IPS-11a (cell line): ENCODE data around the gene CFAP53.
"Not testable (repeated sequence)": the region's sequence is repeated elsewhere in the genome, so short reads cannot be mapped to it uniquely, and the experiment has no call there.

Source experiments
- H3K4me3 ChIP-seq: one replicate; pipeline ENCODE4 v1.5.1; 2013; ENCODE audit warnings: low read depth, low read length, control low read depth

The CFAP53 gene

DNA sequence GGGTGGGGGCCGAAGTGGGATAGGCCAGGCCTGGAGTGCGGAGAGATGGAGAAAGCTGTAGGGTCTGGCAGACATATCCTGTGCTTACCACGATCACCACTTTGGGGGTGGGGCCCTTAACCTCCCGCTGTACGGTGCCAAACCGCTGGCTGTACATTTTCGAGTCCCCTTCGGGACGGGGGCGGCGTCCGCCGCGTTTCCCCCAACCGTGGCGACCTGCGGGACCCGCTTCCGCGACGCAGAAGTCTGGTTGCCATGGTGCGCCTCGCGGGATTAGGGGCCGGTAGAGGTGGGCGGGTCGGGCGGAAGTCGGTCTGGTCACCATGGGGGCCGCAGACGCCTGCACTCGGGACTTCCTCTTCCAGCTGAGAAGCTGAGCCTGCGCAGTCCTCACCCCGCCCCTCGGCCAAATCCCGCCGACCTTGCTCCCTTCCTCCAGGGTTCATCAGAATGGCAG is at the start of gene CFAP53:
Gene CFAP53 (minus strand): TSS at position 248 of the 457 bp plus-strand sequence. CDS start 91 bp downstream, at position 157.
- peak within 1 kb of the TSS; percentile 71 for H3K4me3 ChIP-seq

DNA sequence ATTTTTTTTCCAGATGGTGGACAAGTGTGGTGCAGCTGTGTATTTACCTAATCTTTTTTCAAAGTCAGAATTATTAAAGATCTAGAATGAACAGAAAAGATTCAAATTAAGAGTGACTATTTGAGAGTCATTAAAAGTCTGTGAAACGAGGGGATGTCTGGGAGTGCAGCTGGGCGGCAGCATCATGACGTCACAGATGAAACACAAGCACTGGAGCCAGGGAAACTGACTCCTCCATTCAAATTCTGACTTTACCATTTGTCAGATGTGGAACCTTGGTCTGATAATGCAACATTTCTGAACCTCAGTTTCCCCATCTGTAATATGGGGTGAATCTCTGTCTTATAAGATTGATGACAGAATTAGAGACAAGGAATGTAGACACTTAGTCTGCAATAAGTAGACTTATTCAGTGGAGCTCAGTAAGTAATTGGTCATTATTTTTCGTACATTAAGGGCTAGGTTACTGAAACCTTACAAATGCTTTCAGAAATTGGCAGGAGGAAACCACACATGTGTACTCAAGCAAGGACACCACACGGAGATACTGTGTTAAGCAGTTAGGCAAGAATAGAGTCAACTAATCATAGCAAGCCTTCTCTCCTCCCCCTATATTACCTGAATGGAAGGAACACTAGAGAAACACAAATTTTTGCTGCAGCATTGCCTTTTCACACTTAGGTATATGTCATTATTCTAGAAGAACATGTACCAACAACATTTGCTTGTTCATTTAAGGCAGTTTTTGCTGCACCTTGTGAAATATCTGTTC is 49.0 kb upstream of the CFAP53 start:
- no peak overlapping the region for H3K4me3 ChIP-seq

DNA sequence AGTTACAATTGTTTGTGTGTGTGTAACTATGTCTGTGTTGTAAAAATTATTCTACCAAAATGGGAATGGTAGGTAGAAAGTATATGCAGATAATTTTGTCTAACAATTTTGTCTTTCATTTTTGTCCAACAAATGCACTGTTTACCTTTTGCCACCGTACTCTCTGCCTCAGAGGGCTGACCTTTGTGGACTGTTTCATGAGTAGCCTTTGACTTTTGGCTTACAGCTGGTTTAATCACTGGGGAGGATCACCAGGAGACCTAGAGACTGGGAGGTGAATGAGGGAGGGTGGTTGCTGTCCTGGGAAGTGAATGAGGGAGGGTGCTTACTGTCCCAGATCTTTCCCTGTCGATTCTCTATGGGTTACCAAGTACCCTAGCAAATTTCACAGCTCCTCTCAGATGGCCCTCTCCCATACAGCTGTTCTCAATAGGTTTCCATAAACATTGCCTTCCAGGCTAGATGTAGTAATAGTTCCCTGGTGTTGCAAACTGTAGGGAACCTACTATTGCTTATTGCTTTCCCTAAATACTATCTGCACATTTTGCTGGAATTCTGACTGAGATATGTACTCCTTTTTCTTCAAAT is 47.7 kb upstream of the CFAP53 start:
- no peak overlapping the region for H3K4me3 ChIP-seq

DNA sequence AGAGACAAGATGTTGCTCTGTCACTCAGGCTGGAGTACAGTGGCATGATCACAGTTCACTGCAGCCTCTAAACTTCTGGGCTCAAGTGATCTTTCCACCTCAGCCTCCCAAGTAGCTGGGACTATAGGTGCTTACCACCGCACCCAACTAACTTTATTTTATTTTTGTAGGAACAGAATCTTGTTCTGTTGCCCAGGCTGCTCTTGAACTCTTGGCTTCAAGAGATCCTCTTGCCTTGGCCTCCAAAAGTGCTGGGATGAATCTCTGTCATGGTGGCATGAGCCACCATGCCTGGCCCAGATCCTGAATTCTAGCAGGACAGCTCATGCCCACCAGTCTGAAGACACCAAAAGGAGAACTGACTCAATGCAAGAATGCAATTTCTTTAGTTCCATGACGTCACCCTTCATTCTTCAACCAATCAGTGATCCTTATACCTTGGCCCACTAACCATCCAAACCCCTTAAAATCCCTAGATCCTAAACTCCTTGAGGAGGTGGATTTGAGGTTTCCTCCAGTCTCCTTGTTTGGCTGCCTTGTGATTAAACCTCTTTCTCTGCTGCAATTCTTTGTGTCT is 46.8 kb upstream of the CFAP53 start:
- no peak overlapping the region for H3K4me3 ChIP-seq

GRCh38 chr18:50312296-50313030 is 46.2 kb upstream of the CFAP53 start:
- H3K4me3 ChIP-seq, result no peak overlapping the region

- no peak overlapping the region for H3K4me3 ChIP-seq
Measured at GRCh38 chr18:50311650-50312049, 45.4 kb upstream of the CFAP53 start.

GRCh38 chr18:50310080-50310479 is 43.8 kb upstream of the CFAP53 start:
- H3K4me3 ChIP-seq, result no peak overlapping the region

DNA sequence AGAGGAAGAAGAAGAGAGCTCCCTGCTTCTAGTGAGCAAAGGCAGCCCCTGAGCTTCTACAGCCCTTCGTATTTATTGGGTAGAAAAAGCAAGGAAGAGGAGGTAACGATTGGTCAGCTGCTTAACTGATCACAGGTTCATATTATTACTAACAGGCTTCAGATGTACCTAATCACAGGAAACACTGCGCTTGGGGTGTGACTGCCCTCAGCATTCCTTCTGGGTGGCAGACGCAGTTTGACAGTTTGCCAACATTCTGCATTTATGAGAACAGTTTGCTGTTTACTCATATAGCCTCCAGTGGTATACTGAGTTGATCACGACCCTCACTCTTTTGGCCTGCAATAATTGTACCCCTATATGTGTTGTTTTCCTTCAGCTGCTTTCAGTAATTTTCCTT is 42.6 kb upstream of the CFAP53 start:
- not testable (repeated sequence) for H3K4me3 ChIP-seq

DNA sequence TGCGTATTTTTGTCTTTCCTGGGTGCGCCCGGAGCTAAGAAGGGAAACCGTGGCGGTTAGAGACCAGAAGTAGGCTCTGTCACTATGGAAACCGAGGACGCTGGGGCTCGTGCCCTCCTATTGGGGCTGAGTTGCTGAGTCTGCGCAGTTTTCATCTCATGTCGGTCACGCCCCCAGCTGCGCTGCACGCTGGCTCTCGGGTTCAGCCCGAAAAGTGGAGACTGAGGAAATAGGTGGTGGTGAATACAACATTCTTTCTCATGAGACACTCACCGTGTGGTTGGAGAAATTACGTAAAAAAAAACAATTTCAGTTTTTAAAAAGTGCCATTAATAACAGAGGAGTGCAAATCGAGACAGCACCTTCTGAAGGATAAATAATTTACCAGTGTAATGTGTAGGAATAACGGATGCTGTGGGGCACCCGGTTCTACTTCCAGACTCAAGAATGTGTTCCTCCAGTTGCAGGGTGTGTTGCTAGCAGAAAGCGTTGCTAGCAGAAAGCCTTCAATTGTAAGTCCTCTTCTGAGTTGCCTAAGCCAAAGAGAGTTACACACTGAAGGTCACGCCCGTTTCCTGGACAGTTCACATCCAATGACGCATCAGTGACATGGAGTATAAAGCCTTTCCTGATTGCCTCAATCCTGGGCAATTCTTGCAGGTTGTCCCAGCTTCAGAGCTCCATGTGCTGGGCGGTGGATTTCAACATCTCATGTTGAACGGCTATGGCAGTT is 41.6 kb upstream of the CFAP53 start:
- H3K4me3 ChIP-seq, result peak overlapping the region; percentile 47

- peak overlapping the region; percentile 47 for H3K4me3 ChIP-seq
Measured at GRCh38 chr18:50307400-50307737, 41.1 kb upstream of the CFAP53 start.

DNA sequence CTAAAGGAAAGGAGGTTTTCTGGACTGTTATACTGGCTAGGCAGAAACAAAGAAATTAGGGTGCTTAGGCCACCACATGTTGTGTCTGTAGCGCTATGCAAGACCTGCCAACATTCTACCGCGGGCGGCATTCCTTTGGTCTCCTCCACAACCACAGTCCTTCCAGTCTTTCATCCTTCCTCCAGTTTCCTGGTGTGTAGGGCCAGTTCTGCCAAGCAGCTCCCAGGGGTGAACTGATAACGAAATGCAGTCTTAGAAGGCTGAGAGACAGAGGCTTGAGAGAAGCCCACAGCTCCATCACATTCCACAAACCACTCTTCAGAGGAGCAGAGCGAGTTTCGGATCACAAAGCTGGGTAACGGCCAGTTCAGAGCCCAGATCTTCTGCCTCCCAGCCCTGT is 40.6 kb upstream of the CFAP53 start:
- no peak overlapping the region for H3K4me3 ChIP-seq

- H3K4me3 ChIP-seq, result no peak overlapping the region
Measured at GRCh38 chr18:50301074-50301473, 34.8 kb upstream of the CFAP53 start.

- H3K4me3 ChIP-seq, result no peak overlapping the region
Measured at GRCh38 chr18:50299626-50300388, 33.5 kb upstream of the CFAP53 start.

DNA sequence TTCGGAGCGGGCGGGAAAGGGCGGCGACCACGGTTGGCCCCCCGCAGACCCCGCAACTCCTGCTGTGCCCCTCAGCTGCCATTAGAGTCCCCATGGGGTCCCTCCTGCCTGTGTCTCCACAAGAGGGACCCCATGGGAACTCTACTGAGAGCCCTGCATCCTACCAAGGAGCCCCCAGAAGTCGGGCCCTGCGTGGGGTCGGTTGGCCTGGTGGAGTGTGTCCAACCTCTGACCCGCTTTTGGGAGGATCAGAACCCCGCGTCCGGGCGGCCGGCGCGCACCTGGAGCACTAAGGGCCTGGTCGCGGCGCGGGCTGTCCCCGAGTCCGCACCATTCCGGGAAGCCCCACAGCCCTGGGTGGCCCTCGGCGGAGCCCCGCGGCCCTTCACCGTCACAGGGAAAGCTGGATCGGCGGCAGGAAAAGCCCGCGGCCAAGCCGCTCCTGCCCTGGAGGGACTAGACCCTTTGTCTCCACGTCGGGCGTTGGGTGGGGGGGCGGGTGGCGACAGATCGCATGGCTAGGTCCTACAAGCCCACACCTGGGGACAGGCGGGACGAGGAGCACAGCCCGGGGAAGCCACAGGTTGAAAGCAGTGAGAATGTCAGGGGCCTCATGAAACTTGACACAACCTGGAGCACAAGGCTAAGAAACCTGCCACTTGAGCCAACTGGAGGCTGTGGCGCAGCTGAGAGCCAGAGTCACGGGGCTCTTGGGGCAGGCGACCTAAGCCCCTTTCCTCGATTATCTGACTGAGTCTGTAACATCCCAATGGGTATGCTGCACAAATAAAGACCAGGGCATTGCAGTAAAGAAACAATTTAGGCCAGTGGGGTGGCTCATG is 32.4 kb upstream of the CFAP53 start:
- no peak overlapping the region for H3K4me3 ChIP-seq

DNA sequence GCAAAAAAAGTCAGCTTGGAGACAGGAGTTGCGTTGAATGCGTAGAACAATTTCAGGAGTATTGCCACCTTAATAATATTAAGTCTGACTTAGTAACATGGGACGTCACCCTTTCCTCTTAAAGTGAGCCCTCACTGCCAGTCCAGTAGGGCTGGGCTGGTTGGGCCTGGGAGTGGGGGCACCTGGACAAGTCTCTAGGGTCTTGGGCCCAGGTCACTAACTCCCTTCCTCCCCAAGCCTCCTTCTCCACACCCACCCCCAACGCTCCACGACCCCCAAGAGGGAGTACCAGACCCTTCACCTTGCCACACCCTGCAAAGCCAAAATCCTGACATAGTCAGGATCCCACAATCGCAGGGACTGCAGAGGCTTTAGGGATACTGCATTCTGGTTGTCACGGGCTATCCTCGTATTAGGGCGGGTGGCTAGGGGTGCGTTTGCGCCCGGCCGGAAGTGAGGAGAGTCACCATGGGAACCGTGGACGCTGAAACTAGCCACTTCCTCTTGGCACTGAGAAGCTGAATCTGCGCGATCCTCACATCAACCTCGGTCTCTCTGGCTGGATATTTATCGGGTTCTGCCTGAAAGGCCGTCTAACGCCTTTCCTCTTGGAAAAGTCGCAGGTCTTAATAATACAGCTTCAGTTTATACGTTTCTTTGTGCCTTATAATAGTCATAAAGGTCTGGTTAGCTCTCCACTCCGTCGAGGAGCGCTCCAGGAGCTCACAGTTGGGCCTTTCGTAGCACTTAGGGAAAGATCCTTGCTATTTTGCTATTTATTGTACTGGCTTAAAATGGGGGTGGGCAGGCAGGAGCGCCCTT is 31.5 kb upstream of the CFAP53 start:
- H3K4me3 ChIP-seq, result peak overlapping the region; percentile 14

DNA sequence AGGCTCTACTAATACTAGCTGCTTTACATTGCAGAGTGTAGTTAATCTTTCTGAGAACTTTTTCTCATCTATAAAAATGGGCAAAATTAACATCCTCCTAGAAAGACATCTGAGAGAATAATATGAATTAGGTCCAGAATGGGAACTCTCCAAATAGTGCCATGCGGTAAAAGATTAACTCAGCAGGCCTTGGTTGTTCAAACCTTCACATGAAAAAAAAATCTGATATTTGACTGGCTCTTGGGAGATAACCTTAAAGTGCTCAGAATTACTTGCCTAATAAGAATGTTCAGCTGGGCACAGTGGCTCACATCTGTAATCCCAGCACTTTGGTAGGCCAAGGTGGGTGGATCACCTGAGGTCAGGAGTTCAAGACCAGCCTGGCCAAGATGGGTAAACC is 26.7 kb upstream of the CFAP53 start:
- no peak overlapping the region for H3K4me3 ChIP-seq

DNA sequence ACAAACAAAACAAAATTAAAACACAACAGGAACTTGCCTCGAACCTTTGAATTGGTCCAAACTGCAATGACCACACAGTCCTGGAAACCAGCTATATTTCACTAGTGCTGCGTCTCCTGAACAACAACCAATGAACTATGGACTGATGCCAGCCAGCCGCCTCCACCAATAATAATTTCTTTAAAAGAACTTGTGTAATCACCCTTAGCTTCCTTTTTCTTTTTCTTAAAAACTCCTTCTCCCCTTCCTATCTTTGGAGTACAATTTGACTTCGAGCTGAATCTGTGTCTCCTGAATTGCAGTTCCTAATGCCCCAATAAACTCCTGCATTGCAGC is 22.8 kb upstream of the CFAP53 start:
- no peak overlapping the region for H3K4me3 ChIP-seq

DNA sequence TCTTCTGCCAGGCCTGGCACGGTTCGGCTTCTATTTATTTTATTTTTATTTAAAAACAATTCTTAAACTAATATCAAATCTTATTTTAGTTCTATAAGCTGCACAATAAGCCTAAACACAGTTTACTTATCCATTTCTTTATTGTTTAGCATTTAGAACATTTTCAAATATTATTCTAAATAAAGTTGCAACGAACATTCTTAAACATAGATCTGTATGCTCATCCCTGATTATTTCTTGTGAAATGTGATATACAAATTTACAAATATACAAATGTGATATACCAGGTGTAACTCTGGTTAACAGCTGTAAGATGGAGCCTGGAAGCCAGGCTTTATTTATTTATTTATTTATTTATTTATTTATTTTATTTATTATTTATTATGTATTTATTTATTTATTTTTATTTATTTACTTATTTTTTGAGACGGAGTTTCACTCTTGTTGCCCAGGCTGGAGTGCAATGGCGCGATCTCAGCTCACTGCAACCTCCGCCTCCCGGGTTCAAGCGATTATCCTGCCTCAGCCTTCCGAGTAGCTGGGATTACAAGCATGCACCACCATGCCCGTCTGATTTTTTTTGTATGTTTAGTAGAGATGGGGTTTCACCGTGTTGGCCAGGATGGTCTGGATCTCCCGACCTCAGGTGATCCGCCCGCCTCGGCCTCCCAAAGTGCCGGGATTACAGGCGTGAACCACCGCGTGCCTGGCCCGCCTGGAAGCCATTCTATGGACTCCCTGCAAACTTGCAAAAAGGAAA is 22.2 kb upstream of the CFAP53 start:
- peak overlapping the region; percentile 62 for H3K4me3 ChIP-seq
